HG02852 (cell line): ENCODE measurements around the gene FBLN1.

ENCODE experiments used
- ATAC-seq: cut with Tn5 transposase; IDR thresholded peaks from one replicate; pipeline ENCODE4 v1.9.1; 2021; ENCODE audit warnings: mild to moderate bottlenecking, moderate library complexity; ENCODE audit not compliant: unreplicated experiment

Gene FBLN1

GRCh38 chr22:45564349-45565030, 61.8 kb downstream of the FBLN1 start:
- no peak for ATAC-seq

- no peak for ATAC-seq
Observed at GRCh38 chr22:45565171-45565570, 62.5 kb downstream of the FBLN1 start.

- no peak for ATAC-seq
Observed at GRCh38 chr22:45565973-45566372, 63.3 kb downstream of the FBLN1 start.

- ATAC-seq: no peak
Observed at GRCh38 chr22:45568213-45568612, 65.5 kb downstream of the FBLN1 start.

- no peak for ATAC-seq
Observed at GRCh38 chr22:45571089-45571488, 68.4 kb downstream of the FBLN1 start.

GRCh38 chr22:45572444-45572843, 69.8 kb downstream of the FBLN1 start:
- ATAC-seq: no peak

GRCh38 chr22:45574069-45574703, 71.5 kb downstream of the FBLN1 start:
- ATAC-seq: no peak

GRCh38 chr22:45575173-45575572, 72.5 kb downstream of the FBLN1 start:
- ATAC-seq: no peak

- no peak for ATAC-seq
Observed at GRCh38 chr22:45575607-45576272, 73.1 kb downstream of the FBLN1 start.

- ATAC-seq: no peak
Observed at GRCh38 chr22:45576273-45576625, 73.6 kb downstream of the FBLN1 start.

- no peak for ATAC-seq
Observed at GRCh38 chr22:45576730-45577464, 74.2 kb downstream of the FBLN1 start.

GRCh38 chr22:45577746-45578523, 75.3 kb downstream of the FBLN1 start:
- no peak for ATAC-seq

GRCh38 chr22:45578524-45579147, 76.0 kb downstream of the FBLN1 start:
- no peak for ATAC-seq

- ATAC-seq: no peak
Observed at GRCh38 chr22:45579306-45579705, 76.6 kb downstream of the FBLN1 start.

GRCh38 chr22:45579806-45580725, 77.4 kb downstream of the FBLN1 start:
- no peak for ATAC-seq

GRCh38 chr22:45580726-45581381, 78.2 kb downstream of the FBLN1 start:
- no peak for ATAC-seq

- ATAC-seq: no peak
Observed at GRCh38 chr22:45581549-45582080, 78.9 kb downstream of the FBLN1 start.

- no peak for ATAC-seq
Observed at GRCh38 chr22:45582236-45582954, 79.7 kb downstream of the FBLN1 start.
